ENCODE results near the gene TTC34.

GRCh38 chr1:2812136-2812535, 10.6 kb upstream of the TTC34 start:
- TF ChIP-seq EZH2 (IDR thresholded peaks at IDR 0.05; ENCODE audit: insufficient read depth, poor library complexity, severe bottlenecking) (no peak), EZH2phosphoT487 (IDR thresholded peaks at IDR 0.05; ENCODE audit: insufficient read depth, low read depth) (no peak)

Measured in GM23248 (cell line).